GM18951 (cell line): ENCODE data around the gene ATP2B3.

Experiments
- POLR2A ChIP-seq: IDR thresholded peaks from 4 replicates; pipeline ENCODE4 v1.6.1; 2011; ENCODE audit warnings: mild to moderate bottlenecking; ENCODE audit not compliant: insufficient read length, insufficient read depth; ENCODE audit errors: extremely low read depth
- in situ Hi-C: fragments of 300-500 bp; cut with MboI; formaldehyde crosslinking; loops from one replicate; pipeline ENCODE4 v1.12.0; 2022; ENCODE audit warnings: low sequenced_read_pairs, mixed read lengths, inconsistent platforms; ENCODE audit not compliant: unreplicated experiment

ATP2B3 gene

GRCh38 chrX:153477901-153478300 lies 39.5 kb upstream of the ATP2B3 start:
- in situ Hi-C loops: no loop called here
- no peak for TF ChIP-seq POLR2A

- TF ChIP-seq POLR2A: no peak
- in situ Hi-C loops: no loop called here
Measured at GRCh38 chrX:153478746-153479145, 38.7 kb upstream of the ATP2B3 start.

- TF ChIP-seq POLR2A: no peak
- in situ Hi-C loops: no loop called here
Measured at GRCh38 chrX:153481043-153481442, 36.4 kb upstream of the ATP2B3 start.

- in situ Hi-C loops: no loop called here
- TF ChIP-seq POLR2A: no peak
Measured at GRCh38 chrX:153482376-153483015, 34.9 kb upstream of the ATP2B3 start.

- in situ Hi-C loops: no loop called here
- TF ChIP-seq POLR2A: no peak
Measured at GRCh38 chrX:153485396-153486080, 31.9 kb upstream of the ATP2B3 start.

- no peak for TF ChIP-seq POLR2A
- in situ Hi-C loops: no loop called here
Measured at GRCh38 chrX:153486171-153486570, 31.3 kb upstream of the ATP2B3 start.

- in situ Hi-C loops: no loop called here
- TF ChIP-seq POLR2A: no peak
Measured at GRCh38 chrX:153487590-153488071, 29.8 kb upstream of the ATP2B3 start.

GRCh38 chrX:153488231-153488914 lies 29.1 kb upstream of the ATP2B3 start:
- TF ChIP-seq POLR2A: no peak
- in situ Hi-C loops: no loop called here

GRCh38 chrX:153490217-153490930 lies 27.1 kb upstream of the ATP2B3 start:
- in situ Hi-C loops: loop anchor here (10.0 kb wide), 1 partner anchor 446 kb away; no protein-coding TSS in a partner anchor
- no peak for TF ChIP-seq POLR2A

- in situ Hi-C loops: loop anchor here (10.0 kb wide), 1 partner anchor 447 kb away; no protein-coding TSS in a partner anchor
- TF ChIP-seq POLR2A: no peak
Measured at GRCh38 chrX:153491351-153491914, 26.0 kb upstream of the ATP2B3 start.

- no peak for TF ChIP-seq POLR2A
- in situ Hi-C loops: loop anchor here (10.0 kb wide), 1 partner anchor 447 kb away; no protein-coding TSS in a partner anchor
Measured at GRCh38 chrX:153491918-153492317, 25.5 kb upstream of the ATP2B3 start.

- TF ChIP-seq POLR2A: no peak
- in situ Hi-C loops: loop anchor here (10.0 kb wide), 1 partner anchor 448 kb away; no protein-coding TSS in a partner anchor
Measured at GRCh38 chrX:153492543-153492942, 24.9 kb upstream of the ATP2B3 start.
